HG02571 (cell line): ENCODE measurements around the gene RPL22L1.
"Not testable (repeated sequence)": the region's sequence is repeated elsewhere in the genome, so short reads cannot be mapped to it uniquely, and the experiment has no call there.

Experiments
- ATAC-seq: cut with Tn5 transposase; IDR thresholded peaks from one replicate; pipeline ENCODE4 v1.9.1; 2021; ENCODE audit warnings: mild to moderate bottlenecking, moderate library complexity; ENCODE audit not compliant: unreplicated experiment

The RPL22L1 gene

GRCh38 chr3:170869645-170870593, at the start of gene RPL22L1:
RPL22L1 (minus strand) TSS chr3:170870195; CDS start chr3:170870167, 28 bp downstream.
- ATAC-seq: peak; percentile 97

GRCh38 chr3:170918715-170919114, 48.7 kb upstream of the RPL22L1 start:
- no peak for ATAC-seq

- no peak for ATAC-seq
These were observed 44.7 kb upstream of the RPL22L1 start for GRCh38 chr3:170914690-170915089.

- no peak for ATAC-seq
These were observed 44.2 kb upstream of the RPL22L1 start for GRCh38 chr3:170914212-170914611.

- no peak for ATAC-seq
These were observed 41.1 kb upstream of the RPL22L1 start for GRCh38 chr3:170911051-170911450.

- no peak for ATAC-seq
These were observed 40.5 kb upstream of the RPL22L1 start for GRCh38 chr3:170910542-170910941.

- no peak for ATAC-seq
These were observed 39.3 kb upstream of the RPL22L1 start for GRCh38 chr3:170909129-170909903.

- ATAC-seq: peak; percentile 93
These were observed 38.5 kb upstream of the RPL22L1 start, which contains the start of gene EIF5A2 for GRCh38 chr3:170908235-170909116. EIF5A2 (minus strand) TSS chr3:170908637; CDS start chr3:170907806, 831 bp downstream.

- no peak for ATAC-seq
These were observed 37.7 kb upstream of the RPL22L1 start for GRCh38 chr3:170907637-170908234.

- no peak for ATAC-seq
These were observed 35.9 kb upstream of the RPL22L1 start for GRCh38 chr3:170905862-170906261.

- no peak for ATAC-seq
These were observed 33.1 kb upstream of the RPL22L1 start for GRCh38 chr3:170903123-170903522.

GRCh38 chr3:170899455-170899854, 29.5 kb upstream of the RPL22L1 start:
- ATAC-seq: no peak

GRCh38 chr3:170897978-170898377, 28.0 kb upstream of the RPL22L1 start:
- ATAC-seq: no peak

GRCh38 chr3:170897199-170897598, 27.2 kb upstream of the RPL22L1 start:
- ATAC-seq: not testable (repeated sequence)

- ATAC-seq: no peak
These were observed 26.8 kb upstream of the RPL22L1 start for GRCh38 chr3:170896781-170897180.

GRCh38 chr3:170896333-170896732, 26.3 kb upstream of the RPL22L1 start:
- not testable (repeated sequence) for ATAC-seq

GRCh38 chr3:170893895-170894294, 23.9 kb upstream of the RPL22L1 start:
- no peak for ATAC-seq

- no peak for ATAC-seq
These were observed 19.6 kb upstream of the RPL22L1 start for GRCh38 chr3:170889630-170890029.

- ATAC-seq: no peak
These were observed 19.1 kb upstream of the RPL22L1 start for GRCh38 chr3:170889132-170889531.
